A549 treated with dexamethasone at 1 μM for 4 hours (cell line): ENCODE results near the gene FBXL2. TPM values are rescaled to one million over a fixed set of nuclear protein-coding genes. Genes with fewer than 3 reads are reported as not detected.

Experiments
- total RNA-seq: library from RNA; stranded (reverse); fragments of 200-300 nt; extraction: Qiagen RNA extraction; gene quantifications from 5 replicates; pipeline ENCODE4 v1.2.3, GENCODE V29; 2022

The FBXL2 gene
- total RNA-seq: 6.2 to 10.2 TPM (median 7.4 TPM) in 5 replicates

DNA sequence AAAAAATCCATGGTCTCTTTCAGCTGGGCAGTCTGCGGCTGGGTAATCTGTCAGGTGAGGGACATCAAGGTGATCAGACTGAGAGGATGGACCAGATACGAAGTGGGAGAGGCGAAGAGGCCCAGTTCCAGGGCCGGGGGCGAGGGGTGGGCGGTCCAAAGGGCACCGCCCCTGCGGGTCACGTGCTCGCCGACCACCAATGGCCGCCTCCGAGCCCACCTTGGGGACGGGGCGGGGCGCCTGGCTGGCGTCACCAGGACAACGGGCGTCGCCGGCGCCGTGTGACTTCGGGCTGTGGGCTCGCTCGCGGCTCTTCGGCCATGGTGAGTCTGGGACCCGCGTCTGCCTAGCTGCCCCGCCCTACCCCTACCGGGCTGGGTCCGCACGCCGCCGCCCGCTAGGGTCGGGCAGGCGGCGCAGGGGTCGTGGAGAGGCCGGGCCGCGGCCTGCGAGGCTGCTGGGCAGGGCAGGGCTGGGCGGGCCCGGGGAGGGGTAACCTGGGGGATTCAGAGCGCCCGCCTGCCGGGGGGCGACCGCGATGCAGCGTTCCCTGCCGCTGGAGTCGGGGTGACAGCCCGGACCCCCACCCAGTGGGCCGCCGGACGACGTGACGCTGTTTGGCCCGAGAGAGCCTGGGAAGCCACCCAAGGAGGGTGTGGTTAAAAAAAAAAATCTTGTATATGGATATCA is at the start of gene FBXL2:
FBXL2 (plus strand) TSS at position 250 of the 690 bp plus-strand sequence; CDS start at position 321, 71 bp downstream.

Other genes starting within 250 kb of the FBXL2 start
- gene GLB1, start 180.3 kb upstream of the FBXL2 start, total RNA-seq: 64.6 to 79.4 TPM (median 69.7 TPM) in 5 replicates
- gene TMPPE, start 180.3 kb upstream of the FBXL2 start, total RNA-seq: 1.2 to 2.2 TPM (median 2.1 TPM) in 5 replicates
- 258 to 330 TPM (median 320 TPM) in 5 replicates for gene CRTAP, start 163.4 kb upstream of the FBXL2 start, total RNA-seq
- gene SUSD5, start 58.6 kb upstream of the FBXL2 start, total RNA-seq: 2.9 to 4.3 TPM (median 3.7 TPM) in 5 replicates
- 44.9 to 71.6 TPM (median 59.8 TPM) in 5 replicates for gene UBP1, start 163.0 kb downstream of the FBXL2 start, total RNA-seq